Osteocyte (in vitro differentiated cells): ENCODE results near the gene HIPK3. TPM values are rescaled to one million over a fixed set of nuclear protein-coding genes. Genes with fewer than 3 reads are reported as not detected.

Experiments
- DNase-seq: peaks from one replicate; pipeline ENCODE4 v3.0.0; 2021; ENCODE audit warnings: mixed read lengths; ENCODE audit not compliant: unreplicated experiment; ENCODE audit errors: extremely low spot score
- H3K27ac Mint-ChIP-seq: one replicate; pipeline ENCODE4 v1.8.0; 2021; ENCODE audit warnings: mild to moderate bottlenecking, mixed read lengths; ENCODE audit not compliant: unreplicated experiment
- H3K27me3 Mint-ChIP-seq: one replicate; pipeline ENCODE4 v1.8.0; 2021; ENCODE audit warnings: mixed read lengths; ENCODE audit not compliant: unreplicated experiment
- H3K36me3 Mint-ChIP-seq: one replicate; pipeline ENCODE4 v1.8.0; 2021; ENCODE audit warnings: mixed read lengths; ENCODE audit not compliant: unreplicated experiment
- H3K4me1 Mint-ChIP-seq: one replicate; pipeline ENCODE4 v1.8.0; 2021; ENCODE audit warnings: mixed read lengths; ENCODE audit not compliant: unreplicated experiment
- H3K4me3 Mint-ChIP-seq: one replicate; pipeline ENCODE4 v1.8.0; 2021; ENCODE audit warnings: mild to moderate bottlenecking, moderate library complexity, mixed read lengths; ENCODE audit not compliant: unreplicated experiment
- H3K9me3 Mint-ChIP-seq: one replicate; pipeline ENCODE4 v1.8.0; 2021; ENCODE audit warnings: mixed read lengths; ENCODE audit not compliant: unreplicated experiment
- CTCF ChIP-seq: fragments of 200-600 bp; sonication (generic); IDR thresholded peaks from 2 replicates; pipeline ENCODE4 v1.5.0; 2021; ENCODE audit warnings: antibody characterized with exemption, mild to moderate bottlenecking, moderate library complexity
- total RNA-seq: library from RNA; stranded (reverse); gene quantifications from 2 replicates; pipeline ENCODE4 v1.2.1, GENCODE V29; 2021

The HIPK3 gene
- total RNA-seq, 1 donor from 2014 or later = 78.8 TPM

GRCh38 chr11:33388793-33389525, 131.8 kb downstream of the HIPK3 start:
- Mint-ChIP-seq H3K4me1 (peaks cover 10% of the 10 kb centered on the region), H3K4me3 (no peak overlapping the region), H3K27me3 (no peaks in the 10 kb centered on the region), H3K9me3 (peaks cover 10% of the 10 kb centered on the region), H3K36me3 (no peaks in the 10 kb centered on the region), H3K27ac (no peak overlapping the region)
- DNase-seq = peak; percentile 6
- TF ChIP-seq CTCF = no peak

- no peaks in the 10 kb centered on the region for H3K36me3 Mint-ChIP-seq
- TF ChIP-seq CTCF = no peak
These were observed 132.5 kb downstream of the HIPK3 start for GRCh38 chr11:33389635-33390034.

GRCh38 chr11:33390944-33391892, 134.0 kb downstream of the HIPK3 start:
- no peak overlapping the region for H3K4me3 Mint-ChIP-seq
- H3K9me3 Mint-ChIP-seq = no peaks in the 10 kb centered on the region
- no peaks in the 10 kb centered on the region for H3K36me3 Mint-ChIP-seq
- no peak for TF ChIP-seq CTCF
- peaks cover 10% of the 10 kb centered on the region for H3K4me1 Mint-ChIP-seq
- H3K27me3 Mint-ChIP-seq = no peaks in the 10 kb centered on the region
- peak; percentile 53 for DNase-seq
- no peak overlapping the region for H3K27ac Mint-ChIP-seq

More at GRCh38 chr11:33389635-33390034, 132.5 kb downstream of the HIPK3 start:
- H3K4me3 Mint-ChIP-seq = no peak overlapping the region
- peak; percentile 25 for DNase-seq
- H3K9me3 Mint-ChIP-seq = peaks cover 10% of the 10 kb centered on the region
- H3K27me3 Mint-ChIP-seq = no peaks in the 10 kb centered on the region
- H3K27ac Mint-ChIP-seq = no peak overlapping the region
- peaks cover 10% of the 10 kb centered on the region for H3K4me1 Mint-ChIP-seq

GRCh38 chr11:33391893-33392251, 134.7 kb downstream of the HIPK3 start:
- Mint-ChIP-seq H3K27me3 (no peaks in the 10 kb centered on the region), H3K36me3 (no peaks in the 10 kb centered on the region), H3K4me1 (peaks cover 10% of the 10 kb centered on the region), H3K4me3 (no peak overlapping the region), H3K9me3 (no peaks in the 10 kb centered on the region), H3K27ac (no peak overlapping the region)
- no peak for TF ChIP-seq CTCF
- peak; percentile 5 for DNase-seq
